HCT116 (cell line): ENCODE data around the gene DDX27. TPM values are rescaled to one million over a fixed set of nuclear protein-coding genes. Genes with fewer than 3 reads are reported as not detected.

Experiments used
- ATAC-seq: fragments of 200-7000 bp; cut with Tn5 transposase; 2 replicates; pipeline ENCODE4 v1.9.1; 2020; ENCODE audit warnings: mild to moderate bottlenecking, moderate library complexity
- BruUV-seq: library from RNA; stranded (reverse); fragments of 400-500 nt; replicated peaks from 2 replicates; lab custom pipeline; 2021; lab: Mats Ljungman, UMichigan
- CTCF ChIA-PET: fragments of 300-600 bp; sonication (Branson Sonifier 250); formaldehyde crosslinking; loops from one replicate; lab custom pipeline; 2021; ENCODE audit warnings: antibody characterized with exemption; lab: Charles Lee
- POLR2A ChIA-PET: fragments of 300-600, 350-600 bp; sonication (Branson Sonifier 250); formaldehyde crosslinking; loops from one replicate; lab custom pipeline; 2021; ENCODE audit warnings: antibody characterized with exemption; lab: Charles Lee
- RAD21 ChIA-PET, 2 experiments: fragments of 300-600 bp; sonication (Branson Sonifier 250); formaldehyde crosslinking; loops; one replicate each; lab custom pipeline; 2023; ENCODE audit warnings: low total read pairs in 2 of 2; ENCODE audit not compliant: uncharacterized antibody in 2 of 2, unreplicated experiment in 2 of 2, low non-redundant PET in 1 of 2; lab: Charles Lee
- DNase-seq: peaks from one replicate; pipeline ENCODE4 v3.0.0-alpha.2; 2010; ENCODE audit warnings: low read depth, low spot score
- H2AFZ ChIP-seq: fragments of 200-600 bp; shearing (Covaris generic), sonication (generic); 2 replicates; pipeline ENCODE4 v1.6.1; 2017; ENCODE audit warnings: low read depth, mixed run types, mixed read lengths, antibody characterized with exemption, low read length; ENCODE audit not compliant: poor library complexity, severe bottlenecking
- H3K27ac ChIP-seq: 2 replicates; pipeline ENCODE4 v1.5.1; 2012; ENCODE audit warnings: low read depth, low read length
- H3K27me3 ChIP-seq: fragments of 200-600 bp; sonication (generic); 2 replicates; pipeline ENCODE4 v1.6.1; 2016; ENCODE audit warnings: mixed run types, low read length, mixed read lengths; ENCODE audit not compliant: insufficient read depth
- H3K36me3 ChIP-seq, 2 experiments: fragments of 200-500 bp in 1 of 2; fragments of 200-600 bp in 1 of 2; sonication (Bioruptor generic) in 1 of 2; sonication (generic) in 1 of 2; 2 replicates each; pipeline versions ENCODE4 v1.5.1 to v1.6.1; 2014 to 2016; ENCODE audit warnings: low read length in 2 of 2, inconsistent platforms in 1 of 2, mixed read lengths in 1 of 2, mixed run types in 1 of 2; ENCODE audit not compliant: insufficient read depth in 2 of 2, control insufficient read depth in 1 of 2
- H3K4me1 ChIP-seq, 2 experiments: fragments of 200-600 bp in 1 of 2; sonication (generic) in 1 of 2; 2 replicates each; pipeline versions ENCODE4 v1.5.1 to v1.6.1; 2012 to 2017; ENCODE audit warnings: low read length in 2 of 2, inconsistent platforms in 1 of 2, mild to moderate bottlenecking in 1 of 2, mixed read lengths in 1 of 2, mixed run types in 1 of 2, moderate library complexity in 1 of 2; ENCODE audit not compliant: insufficient read depth in 2 of 2, control insufficient read depth in 1 of 2
- H3K4me2 ChIP-seq: fragments of 200-600 bp; sonication (generic); 2 replicates; pipeline ENCODE4 v1.6.1; 2017; ENCODE audit warnings: mixed run types, low read length, mixed read lengths
- H3K4me3 ChIP-seq, 2 experiments: fragments of 200-600 bp in 1 of 2; sonication (generic) in 1 of 2; replicated peaks in 1 of 2; 2 replicates each; pipeline ENCODE4 v1.5.1; 2011 to 2016; ENCODE audit warnings: low read length in 2 of 2, control low read depth in 1 of 2, low read depth in 1 of 2, mild to moderate bottlenecking in 1 of 2, mixed read lengths in 1 of 2, mixed run types in 1 of 2
- H3K79me2 ChIP-seq: fragments of 200-600 bp; sonication (generic); 2 replicates; pipeline ENCODE4 v1.6.1; 2017; ENCODE audit warnings: mild to moderate bottlenecking, mixed run types, low read length, moderate library complexity, mixed read lengths; ENCODE audit not compliant: insufficient read depth
- H3K9ac ChIP-seq: fragments of 200-600 bp; sonication (generic); 2 replicates; pipeline ENCODE4 v1.6.1; 2016; ENCODE audit warnings: low read length, mixed read lengths
- H3K9me2 ChIP-seq: fragments of 200-600 bp; sonication (generic), shearing (Covaris generic); 2 replicates; pipeline ENCODE4 v1.6.1; 2017; ENCODE audit warnings: mixed run types, mild to moderate bottlenecking, moderate library complexity; ENCODE audit not compliant: insufficient read depth
- H3K9me3 ChIP-seq, 2 experiments: fragments of 200-500 bp in 1 of 2; fragments of 200-600 bp in 1 of 2; sonication (Bioruptor generic) in 1 of 2; sonication (generic) in 1 of 2; 2 replicates each; pipeline ENCODE4 v1.6.1; 2014 to 2017; ENCODE audit warnings: low read length in 2 of 2, mixed read lengths in 2 of 2, inconsistent platforms in 1 of 2, low read depth in 1 of 2, mild to moderate bottlenecking in 1 of 2, mixed run types in 1 of 2, moderate library complexity in 1 of 2; ENCODE audit not compliant: control insufficient read depth in 1 of 2, insufficient read depth in 1 of 2
- H4K20me1 ChIP-seq: fragments of 200-600 bp; sonication (generic), shearing (Covaris generic); 2 replicates; pipeline ENCODE4 v1.6.1; 2017; ENCODE audit warnings: mixed run types, mild to moderate bottlenecking, moderate library complexity; ENCODE audit not compliant: insufficient read depth
- CBX3 ChIP-seq: IDR thresholded peaks from 2 replicates; pipeline ENCODE4 v1.6.1; 2012; ENCODE audit warnings: low read depth
- EGR1 ChIP-seq: IDR thresholded peaks from 2 replicates; pipeline ENCODE4 v1.6.1; 2012; ENCODE audit warnings: low read depth
- JUND ChIP-seq: IDR thresholded peaks from 2 replicates; pipeline ENCODE4 v1.6.1; 2012
- SP1 ChIP-seq: IDR thresholded peaks from 2 replicates; pipeline ENCODE4 v1.6.1; 2012; ENCODE audit warnings: low read depth
- TCF7L2 ChIP-seq: IDR thresholded peaks from 2 replicates; pipeline ENCODE4 v1.7.0; 2011; ENCODE audit warnings: borderline replicate concordance, inconsistent platforms; ENCODE audit not compliant: insufficient read depth, insufficient read length; ENCODE audit errors: extremely low read depth
- YY1 ChIP-seq: IDR thresholded peaks from 2 replicates; pipeline ENCODE4 v1.6.1; 2011; ENCODE audit warnings: low read length, low read depth, moderate library complexity, mild to moderate bottlenecking; ENCODE audit not compliant: insufficient replicate concordance; ENCODE audit errors: extremely low read depth
- intact Hi-C: fragments of 100-400 bp; cut with micrococcal nuclease; formaldehyde crosslinking; loops from 2 replicates; pipeline ENCODE4 v1.10.0; 2022
- total RNA-seq: library from RNA; stranded (reverse); gene quantifications from one replicate; pipeline ENCODE4 v1.2.1, GENCODE V29; 2021; ENCODE audit not compliant: unreplicated experiment
- TF ChIP-seq, protein P1 (sequence below): IDR thresholded peaks from 2 replicates; pipeline ENCODE4 v1.6.1; 2011; ENCODE audit warnings: mild to moderate bottlenecking, low read length, moderate library complexity; ENCODE audit not compliant: insufficient replicate concordance; ENCODE audit errors: extremely low read depth
- TF ChIP-seq, protein P2 (sequence below): IDR thresholded peaks from 2 replicates; pipeline ENCODE4 v1.6.1; 2012; ENCODE audit warnings: low read depth

The DDX27 gene
- total RNA-seq, 1 experiment from 2014 or later, result 32.1 TPM

DNA sequence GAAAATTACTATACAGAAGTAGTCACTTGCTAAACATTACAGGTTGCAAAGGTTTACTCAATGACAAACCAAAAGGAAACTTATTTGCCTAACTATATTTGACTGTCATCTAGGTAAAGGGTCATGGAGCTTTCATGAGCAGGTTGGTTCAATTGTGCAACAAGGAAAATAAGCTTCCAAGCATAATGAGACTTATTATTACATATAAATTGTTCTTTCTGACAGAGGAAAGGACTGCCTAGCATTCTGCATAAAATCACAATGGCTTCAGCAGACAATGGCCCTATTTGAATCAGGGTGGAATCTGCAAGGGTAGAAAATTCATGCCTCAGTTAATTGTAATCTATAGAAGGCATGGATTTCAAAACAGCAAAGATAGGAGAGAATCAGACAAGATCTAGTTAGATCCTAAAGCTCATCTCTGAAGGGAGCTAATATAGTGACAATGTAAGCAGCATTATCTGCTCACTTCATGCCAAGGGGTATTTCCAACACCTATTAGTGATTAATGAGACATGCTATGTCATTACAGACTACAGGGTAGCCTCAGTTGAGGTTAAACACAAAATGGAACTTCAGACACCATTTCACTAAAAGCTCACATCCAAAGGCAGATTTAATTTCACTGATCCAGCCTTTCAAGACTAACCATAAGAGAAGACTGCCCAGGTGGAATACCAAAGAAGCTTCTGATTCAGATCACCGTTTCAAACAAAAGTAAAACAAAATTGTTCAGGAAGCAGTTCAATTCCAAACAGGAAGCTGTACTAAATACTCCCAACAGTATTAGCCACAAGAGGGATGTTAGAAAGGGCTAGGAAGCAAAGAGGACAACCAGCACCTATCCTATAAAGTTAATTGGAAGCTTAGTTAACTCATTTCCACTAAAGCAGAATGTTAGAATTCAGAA, 39.6 kb upstream of the DDX27 start:
- ChIA-PET CTCF (no interaction called here), POLR2A (interaction anchor here (0.5 to 0.6 kb wide), 2 partner anchors 12 to 35 kb away, joined by 3 to 5 read pairs; no protein-coding TSS in a partner anchor), RAD21 (interaction anchor here in 1 of 2 experiments (0.6 kb wide), 1 partner anchor 16 kb away, joined by 3 read pairs; no protein-coding TSS in a partner anchor)
- H4K20me1 ChIP-seq, result peaks cover 12% of the 10 kb centered on the region; the same call in 1 of the 2 replicates
- no TSS peak for BruUV-seq
- no peak overlapping the region for H3K9ac ChIP-seq
- no peaks in the 10 kb centered on the region for H3K9me2 ChIP-seq
- DNase-seq (no peak), ATAC-seq (no peak)
- no peak overlapping the region for H3K4me2 ChIP-seq
- no peak for TF ChIP-seq EGR1
- TF ChIP-seq TCF7L2, result no peak
- peaks cover 0 to 3% of the 10 kb centered on the region in 2 experiments; a peak in 1 of 4 replicates for H3K4me1 ChIP-seq
- H3K27ac ChIP-seq, result no peak overlapping the region
- H3K79me2 ChIP-seq, result peaks cover 91% of the 10 kb centered on the region
- H2AFZ ChIP-seq, result no peak overlapping the region
- no peak overlapping the region for H3K4me3 ChIP-seq
- intact Hi-C loops, result no loop called here
- no peaks in the 10 kb centered on the region for H3K27me3 ChIP-seq
- H3K36me3 ChIP-seq, result no peaks in the 10 kb centered on the region; a peak in 2 of 4 replicates
- H3K9me3 ChIP-seq, result no peaks in the 10 kb centered on the region

DNA sequence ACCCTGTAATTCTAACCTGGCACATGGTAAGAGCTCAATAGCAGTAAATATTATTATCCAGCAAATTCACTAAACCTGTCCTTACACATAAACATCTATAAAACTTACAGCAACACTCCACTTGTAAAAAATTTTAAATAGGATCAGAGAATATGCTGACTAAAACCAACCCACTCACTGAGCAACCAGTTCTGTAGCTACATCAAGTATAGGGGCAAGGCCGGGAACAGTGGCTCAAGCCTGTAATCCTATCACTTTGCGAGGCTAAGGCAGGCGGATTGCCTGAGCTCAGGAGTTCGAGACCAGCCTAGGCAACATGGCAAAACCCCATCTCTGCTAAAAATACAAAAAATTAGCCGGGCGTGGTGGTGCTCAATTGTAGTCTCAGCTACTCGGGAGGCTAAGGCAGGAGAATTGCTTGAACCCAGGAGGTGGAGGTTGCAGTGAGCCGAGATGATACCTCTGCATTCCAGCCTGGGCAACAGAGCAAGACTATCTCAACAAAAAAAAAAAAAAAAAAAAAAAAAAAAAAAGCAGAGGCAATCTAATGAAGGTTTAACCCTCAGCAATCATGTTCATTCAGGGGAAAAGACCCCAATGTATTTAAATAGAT, 37.8 kb upstream of the DDX27 start:
- Histone ChIP-seq H3K27ac (no peak overlapping the region), H3K36me3 (no peaks in the 10 kb centered on the region; a peak in 2 of 4 replicates), H3K9ac (no peak overlapping the region), H3K9me3 (no peaks in the 10 kb centered on the region), H3K4me1 (peaks cover 5% of the 10 kb centered on the region in 2 experiments), H3K27me3 (no peaks in the 10 kb centered on the region), H3K79me2 (peaks cover 93% of the 10 kb centered on the region), H3K4me3 (no peak overlapping the region), H3K4me2 (no peak overlapping the region), H4K20me1 (peaks cover 26% of the 10 kb centered on the region; the same call in 1 of the 2 replicates), H3K9me2 (no peaks in the 10 kb centered on the region), H2AFZ (no peak overlapping the region)
- DNase-seq, result no peak
- ChIA-PET CTCF (interaction anchor here (1.2 kb wide), 1 partner anchor 36 kb away, joined by 4 read pairs; no protein-coding TSS in a partner anchor), POLR2A (no interaction called here), RAD21 (interaction anchor here in 1 of 2 experiments (0.6 kb wide), 1 partner anchor 1279 kb away, joined by 3 read pairs; no protein-coding TSS in a partner anchor)
- BruUV-seq, result no TSS peak
- ATAC-seq, result no peak
- intact Hi-C loops, result no loop called here
- no peak for TF ChIP-seq YY1
- TF ChIP-seq, protein P1, sequence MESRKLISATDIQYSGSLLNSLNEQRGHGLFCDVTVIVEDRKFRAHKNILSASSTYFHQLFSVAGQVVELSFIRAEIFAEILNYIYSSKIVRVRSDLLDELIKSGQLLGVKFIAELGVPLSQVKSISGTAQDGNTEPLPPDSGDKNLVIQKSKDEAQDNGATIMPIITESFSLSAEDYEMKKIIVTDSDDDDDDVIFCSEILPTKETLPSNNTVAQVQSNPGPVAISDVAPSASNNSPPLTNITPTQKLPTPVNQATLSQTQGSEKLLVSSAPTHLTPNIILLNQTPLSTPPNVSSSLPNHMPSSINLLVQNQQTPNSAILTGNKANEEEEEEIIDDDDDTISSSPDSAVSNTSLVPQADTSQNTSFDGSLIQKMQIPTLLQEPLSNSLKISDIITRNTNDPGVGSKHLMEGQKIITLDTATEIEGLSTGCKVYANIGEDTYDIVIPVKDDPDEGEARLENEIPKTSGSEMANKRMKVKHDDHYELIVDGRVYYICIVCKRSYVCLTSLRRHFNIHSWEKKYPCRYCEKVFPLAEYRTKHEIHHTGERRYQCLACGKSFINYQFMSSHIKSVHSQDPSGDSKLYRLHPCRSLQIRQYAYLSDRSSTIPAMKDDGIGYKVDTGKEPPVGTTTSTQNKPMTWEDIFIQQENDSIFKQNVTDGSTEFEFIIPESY, result no peak
- no peak for TF ChIP-seq SP1
- TF ChIP-seq, protein P2, sequence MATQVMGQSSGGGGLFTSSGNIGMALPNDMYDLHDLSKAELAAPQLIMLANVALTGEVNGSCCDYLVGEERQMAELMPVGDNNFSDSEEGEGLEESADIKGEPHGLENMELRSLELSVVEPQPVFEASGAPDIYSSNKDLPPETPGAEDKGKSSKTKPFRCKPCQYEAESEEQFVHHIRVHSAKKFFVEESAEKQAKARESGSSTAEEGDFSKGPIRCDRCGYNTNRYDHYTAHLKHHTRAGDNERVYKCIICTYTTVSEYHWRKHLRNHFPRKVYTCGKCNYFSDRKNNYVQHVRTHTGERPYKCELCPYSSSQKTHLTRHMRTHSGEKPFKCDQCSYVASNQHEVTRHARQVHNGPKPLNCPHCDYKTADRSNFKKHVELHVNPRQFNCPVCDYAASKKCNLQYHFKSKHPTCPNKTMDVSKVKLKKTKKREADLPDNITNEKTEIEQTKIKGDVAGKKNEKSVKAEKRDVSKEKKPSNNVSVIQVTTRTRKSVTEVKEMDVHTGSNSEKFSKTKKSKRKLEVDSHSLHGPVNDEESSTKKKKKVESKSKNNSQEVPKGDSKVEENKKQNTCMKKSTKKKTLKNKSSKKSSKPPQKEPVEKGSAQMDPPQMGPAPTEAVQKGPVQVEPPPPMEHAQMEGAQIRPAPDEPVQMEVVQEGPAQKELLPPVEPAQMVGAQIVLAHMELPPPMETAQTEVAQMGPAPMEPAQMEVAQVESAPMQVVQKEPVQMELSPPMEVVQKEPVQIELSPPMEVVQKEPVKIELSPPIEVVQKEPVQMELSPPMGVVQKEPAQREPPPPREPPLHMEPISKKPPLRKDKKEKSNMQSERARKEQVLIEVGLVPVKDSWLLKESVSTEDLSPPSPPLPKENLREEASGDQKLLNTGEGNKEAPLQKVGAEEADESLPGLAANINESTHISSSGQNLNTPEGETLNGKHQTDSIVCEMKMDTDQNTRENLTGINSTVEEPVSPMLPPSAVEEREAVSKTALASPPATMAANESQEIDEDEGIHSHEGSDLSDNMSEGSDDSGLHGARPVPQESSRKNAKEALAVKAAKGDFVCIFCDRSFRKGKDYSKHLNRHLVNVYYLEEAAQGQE, result no peak
- TF ChIP-seq JUND, result no peak
- TF ChIP-seq CBX3, result no peak
